ENCODE results near the gene CSF1. TPM values are rescaled to one million over a fixed set of nuclear protein-coding genes. Genes with fewer than 3 reads are reported as not detected.

The CSF1 gene
- total and polyA plus RNA-seq, 2 donors (not counting 3 experiments of a cell fraction or from before 2014, with no cell fraction given): 24.5 to 28.9 TPM

- POLR2A ChIA-PET: no interaction called here
- Histone ChIP-seq H2AFZ (ENCODE audit: low read depth, low read length) (peak overlapping the region; percentile 83), H3K4me3 (replicated peaks in 1 of 3; ENCODE audit: insufficient read depth in 1 of 3, low read depth in 1 of 3, low read length in 3 of 3) (no peak overlapping the region), H3K9me3 (replicated peaks; ENCODE audit: control insufficient read depth, insufficient read depth, low read length) (no peaks in the 10 kb centered on the region), H3K9ac (replicated peaks; ENCODE audit: extremely low read depth, insufficient read depth, low read length) (no peak overlapping the region), H3K9me1 (replicated peaks; ENCODE audit: control insufficient read depth, extremely low read depth, insufficient read depth, low read length) (no peaks in the 10 kb centered on the region), H3K4me1 (ENCODE audit: control insufficient read depth, extremely low read depth, insufficient read depth, low read length) (peaks cover 8% of the 10 kb centered on the region), H3K79me2 (ENCODE audit: control insufficient read depth, insufficient read depth, low read length) (no peaks in the 10 kb centered on the region), H4K20me1 (replicated peaks; ENCODE audit: control insufficient read depth, extremely low read depth, insufficient read depth, low read length) (no peaks in the 10 kb centered on the region), H3K27ac (ENCODE audit: insufficient read depth, low read depth, low read length) (no peak overlapping the region), H3K36me3 (ENCODE audit: control insufficient read depth in 2 of 2, extremely low read depth in 1 of 2, insufficient read depth in 2 of 2, low read length in 2 of 2) (no peaks in the 10 kb centered on the region), H3K27me3 (ENCODE audit: control insufficient read depth in 2 of 2, insufficient read depth in 2 of 2, low read length in 2 of 2) (peaks cover 8 to 15% of the 10 kb centered on the region in 2 experiments), H3K4me2 (ENCODE audit: insufficient read depth, low read length) (no peak overlapping the region)
- dilution Hi-C loops (cut with MboI; ENCODE audit: extremely low pct_ligation_motif_present, low sequenced_read_pairs): no loop called here
- intact Hi-C loops (cut with micrococcal nuclease): loop anchor here (1.0 to 5.0 kb wide), 4 partner anchors 16 to 84 kb away; partner anchors contain the start of gene CSF1
- no peak for FAIRE-seq
- CTCF ChIA-PET: interaction anchor here (0.7 to 2.5 kb wide), 10 partner anchors 11 to 108 kb away, joined by 3 to 16 read pairs (median 3); partner anchors contain the start of gene AHCYL1
- no peak for DNase-seq (ENCODE audit: low read depth, low spot score)
- TF ChIP-seq POLR2AphosphoS5 (IDR thresholded peaks at IDR 0.05; ENCODE audit: insufficient read depth, low read depth, low read length) (no peak), FOS (IDR thresholded peaks at IDR 0.05; ENCODE audit: borderline replicate concordance, insufficient read depth, low read length) (no peak), POLR2A (IDR thresholded peaks at IDR 0.05; ENCODE audit: low read depth, low read length) (no peak), CTCF (IDR thresholded peaks at IDR 0.05; ENCODE audit: extremely low read depth in 1 of 2, insufficient read depth in 1 of 2, low read depth in 1 of 2, low read length in 2 of 2) (no peak), GATA2 (IDR thresholded peaks at IDR 0.05; ENCODE audit: insufficient read depth, insufficient read length, low read depth, low read length) (no peak), MYC (IDR thresholded peaks at IDR 0.05; ENCODE audit: low read depth, low read length) (no peak)
- TF ChIP-seq, protein P1, sequence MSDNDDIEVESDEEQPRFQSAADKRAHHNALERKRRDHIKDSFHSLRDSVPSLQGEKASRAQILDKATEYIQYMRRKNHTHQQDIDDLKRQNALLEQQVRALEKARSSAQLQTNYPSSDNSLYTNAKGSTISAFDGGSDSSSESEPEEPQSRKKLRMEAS (IDR thresholded peaks at IDR 0.05; ENCODE audit: insufficient read depth, insufficient read length): no peak
- no TSS peak for BruUV-seq (replicated peaks)
Observed at GRCh38 chr1:109876617-109877316, 33.9 kb upstream of the CSF1 start.
